HepG2 (cell line): ENCODE results near the gene USB1. TPM values are rescaled to one million over a fixed set of nuclear protein-coding genes. Genes with fewer than 3 reads are reported as not detected.

Source experiments
- ATF7-NPFF ChIP-seq: sonication (generic); formaldehyde crosslinking; IDR thresholded peaks from 2 replicates; pipeline ENCODE4 v1.8.1; 2023; ENCODE audit warnings: mild to moderate bottlenecking, low read depth, missing genetic modification reagents, moderate library complexity
- BRF2 ChIP-seq: sonication (generic); formaldehyde crosslinking; IDR thresholded peaks from 2 replicates; pipeline ENCODE4 v1.8.1; 2022; ENCODE audit warnings: mild to moderate bottlenecking, missing genetic modification reagents
- CREB3 ChIP-seq: sonication (generic); formaldehyde crosslinking; IDR thresholded peaks from 2 replicates; pipeline ENCODE4 v1.5.0; 2020; ENCODE audit warnings: missing genetic modification reagents
- CTCF ChIP-seq: sonication (generic); formaldehyde crosslinking; IDR thresholded peaks from 2 replicates; pipeline ENCODE4 v1.5.0; 2020; ENCODE audit warnings: mild to moderate bottlenecking, missing genetic modification reagents, moderate library complexity
- ETV6 ChIP-seq: sonication (generic); formaldehyde crosslinking; conservative IDR thresholded peaks from 2 replicates; pipeline ENCODE4 v1.4.0; 2020; ENCODE audit warnings: missing genetic modification reagents
- HMGXB3 ChIP-seq: sonication (generic); formaldehyde crosslinking; IDR thresholded peaks from 2 replicates; pipeline ENCODE4 v1.4.0; 2020; ENCODE audit warnings: missing genetic modification reagents, borderline replicate concordance
- KLF11 ChIP-seq: IDR thresholded peaks from 2 replicates; pipeline ENCODE4 v1.6.1; 2016; ENCODE audit warnings: missing compliant biosample characterization
- KLF9 ChIP-seq: IDR thresholded peaks from 2 replicates; pipeline ENCODE4 v1.6.1; 2016; ENCODE audit warnings: low read depth
- RBAK ChIP-seq: sonication (generic); formaldehyde crosslinking; IDR thresholded peaks from 2 replicates; pipeline ENCODE4 v1.5.1; 2020; ENCODE audit warnings: mild to moderate bottlenecking, missing genetic modification reagents
- REPIN1 ChIP-seq: sonication (generic); formaldehyde crosslinking; IDR thresholded peaks from 2 replicates; pipeline ENCODE4 v1.8.0; 2022; ENCODE audit warnings: missing genetic modification reagents, low read depth, mild to moderate bottlenecking, borderline replicate concordance
- REST ChIP-seq, 2 experiments: IDR thresholded peaks; 2 replicates each; pipeline ENCODE4 v1.6.1; 2011 to 2012; ENCODE audit warnings: low read length in 2 of 2, borderline replicate concordance in 1 of 2, low read depth in 1 of 2, mild to moderate bottlenecking in 1 of 2, moderate library complexity in 1 of 2
- SAP130 ChIP-seq: IDR thresholded peaks from 2 replicates; pipeline ENCODE4 v1.6.1; 2016; ENCODE audit warnings: low read depth
- SNAI1 ChIP-seq: sonication (generic); formaldehyde crosslinking; IDR thresholded peaks from 2 replicates; pipeline ENCODE4 v1.5.0; 2020; ENCODE audit warnings: mild to moderate bottlenecking, missing genetic modification reagents, borderline replicate concordance
- ZFP90 ChIP-seq: sonication (generic); formaldehyde crosslinking; IDR thresholded peaks from 2 replicates; pipeline ENCODE4 v1.8.0; 2022; ENCODE audit warnings: missing genetic modification reagents, mild to moderate bottlenecking, inconsistent platforms, borderline replicate concordance
- ZNF672 ChIP-seq: sonication (generic); formaldehyde crosslinking; IDR thresholded peaks from 2 replicates; pipeline ENCODE4 v1.8.1; 2022; ENCODE audit warnings: missing genetic modification reagents
- ZNF883 ChIP-seq: sonication (generic); formaldehyde crosslinking; IDR thresholded peaks from 2 replicates; pipeline ENCODE4 v1.5.1; 2020; ENCODE audit warnings: mild to moderate bottlenecking, missing genetic modification reagents; ENCODE audit errors: not compliant biosample characterization
- polyA plus RNA-seq, 8 experiments: library from polyadenylated mRNA; depleted of rRNA in 3 of 8; stranded (reverse) in 7 of 8; unstranded in 1 of 8; fragments of >200 nt; fragmentation: Illumina TruSeq in 4 of 8; extraction: Trizol in 4 of 8; gene quantifications; 2 replicates each; pipeline versions ENCODE4 v1.2.1 to v1.2.3, GENCODE V29; 2011 to 2016; ENCODE audit warnings: low read depth in 4 of 8, missing spikeins in 1 of 8, mixed read lengths in 1 of 8; ENCODE audit not compliant: insufficient read depth in 1 of 8
- total RNA-seq, 5 experiments: library from RNA; depleted of rRNA; stranded (reverse); fragments of >200 nt; fragmentation: Illumina TruSeq; extraction: Trizol; gene quantifications; 2 replicates each; pipeline ENCODE4 v1.2.3, GENCODE V29; 2016; ENCODE audit warnings: low read depth in 1 of 5

The USB1 gene
- total and polyA plus RNA-seq, 2 of the 13 experiments (the other 11 are each of a cell fraction or from before 2014, with no cell fraction given) = 16.7 to 65.4 TPM

GRCh38 chr16:58020628-58021521, 19.7 kb downstream of the USB1 start (continued):
- TF ChIP-seq SAP130 (CRISPR knock-in tag) (0 out of 2 replicates have a peak, but pooled peaks have one; percentile 28), KLF11 (no peak), ATF7-NPFF (CRISPR knock-in tag) (no peak), CTCF (CRISPR knock-in tag) (peak; percentile 94), REST (IDR thresholded peaks at IDR 0.05; ENCODE audit: borderline replicate concordance in 1 of 2, low read depth in 1 of 2, low read length in 2 of 2) (no peak), BRF2 (CRISPR knock-in tag) (no peak), HMGXB3 (CRISPR knock-in tag) (no peak), ZNF672 (CRISPR knock-in tag) (no peak), REPIN1 (CRISPR knock-in tag) (no peak), CREB3 (CRISPR knock-in tag) (no peak), RBAK (CRISPR knock-in tag) (no peak), SNAI1 (CRISPR knock-in tag) (no peak), ZNF883 (CRISPR knock-in tag) (no peak), ETV6 (no peak), ZFP90 (no peak), KLF9 (CRISPR knock-in tag) (no peak)
